Activated CD4-positive, alpha-beta T cell treated with anti-CD3 and anti-CD28 coated beads, Interleukin-2, amount 50 U/mL, for 48 hours (primary cell): Measurements from ENCODE around the gene TSPAN5.
A peak's percentile ranks its signal among the peaks of the same experiment; 100 is the strongest.

Source experiments
- DNase-seq, 2 experiments: peaks; one replicate each; pipeline ENCODE4 v3.0.0-alpha.2; 2020

Gene TSPAN5

GRCh38 chr4:98672583-98673287, 14.3 kb upstream of the TSPAN5 start:
- DNase-seq = no peak

- no peak for DNase-seq
Observed at GRCh38 chr4:98671131-98671530, 12.7 kb upstream of the TSPAN5 start.

- no peak for DNase-seq
Observed at GRCh38 chr4:98670186-98670585, 11.8 kb upstream of the TSPAN5 start.

GRCh38 chr4:98669577-98669976, 11.2 kb upstream of the TSPAN5 start:
- no peak for DNase-seq

- DNase-seq = no peak
Observed at GRCh38 chr4:98664959-98665358, 6.5 kb upstream of the TSPAN5 start.

- peak; percentile 66 to 75 for DNase-seq
Observed at GRCh38 chr4:98663226-98664006, 5.0 kb upstream of the TSPAN5 start.

GRCh38 chr4:98662626-98663225, 4.3 kb upstream of the TSPAN5 start:
- DNase-seq = peak; percentile 41 to 52

GRCh38 chr4:98662055-98662453, 3.6 kb upstream of the TSPAN5 start:
- no peak for DNase-seq

- DNase-seq = no peak
Observed at GRCh38 chr4:98661371-98662054, 3.1 kb upstream of the TSPAN5 start.

GRCh38 chr4:98659741-98660462, 1.5 kb upstream of the TSPAN5 start:
- DNase-seq = no peak

GRCh38 chr4:98659106-98659592, 738 bp upstream of the TSPAN5 start:
- DNase-seq = no peak

GRCh38 chr4:98657531-98658286, 702 bp downstream of the TSPAN5 start:
- DNase-seq = peak; percentile 50 to 63

- DNase-seq = no peak
Observed at GRCh38 chr4:98656886-98657285, 1.5 kb downstream of the TSPAN5 start.

- DNase-seq = no peak
Observed at GRCh38 chr4:98656443-98656842, 2.0 kb downstream of the TSPAN5 start.

- no peak for DNase-seq
Observed at GRCh38 chr4:98653890-98654867, 4.2 kb downstream of the TSPAN5 start.

- DNase-seq = no peak
Observed at GRCh38 chr4:98652996-98653395, 5.4 kb downstream of the TSPAN5 start.

GRCh38 chr4:98648602-98649001, 9.8 kb downstream of the TSPAN5 start:
- no peak for DNase-seq

- no peak for DNase-seq
Observed at GRCh38 chr4:98646422-98646821, 12.0 kb downstream of the TSPAN5 start.

GRCh38 chr4:98645527-98645926, 12.9 kb downstream of the TSPAN5 start:
- no peak for DNase-seq

GRCh38 chr4:98643755-98644154, 14.7 kb downstream of the TSPAN5 start:
- DNase-seq = no peak
